WTC11 (cell line): ENCODE results near the gene C22orf23.

Source experiments
- ATF6 ChIP-seq: sonication (generic); formaldehyde crosslinking; IDR thresholded peaks from 2 replicates; pipeline ENCODE4 v1.8.1; 2023; ENCODE audit warnings: mild to moderate bottlenecking, missing genetic modification reagents
- CTCF ChIP-seq: fragments of 200-600 bp; IDR thresholded peaks from 2 replicates; pipeline ENCODE4 v1.8.0; 2022; ENCODE audit warnings: antibody characterized with exemption
- E2F4 ChIP-seq: sonication (generic); formaldehyde crosslinking; IDR thresholded peaks from 2 replicates; pipeline ENCODE4 v1.8.1; 2022; ENCODE audit warnings: low read depth, mild to moderate bottlenecking, moderate library complexity, missing genetic modification reagents, borderline replicate concordance
- E2F5 ChIP-seq: sonication (generic); formaldehyde crosslinking; IDR thresholded peaks from 2 replicates; pipeline ENCODE4 v1.8.1; 2022; ENCODE audit warnings: mild to moderate bottlenecking, moderate library complexity, missing genetic modification reagents
- ELF4 ChIP-seq: sonication (generic); formaldehyde crosslinking; IDR thresholded peaks from 2 replicates; pipeline ENCODE4 v1.8.1; 2022; ENCODE audit warnings: low read depth, mild to moderate bottlenecking, moderate library complexity, missing genetic modification reagents
- MLX ChIP-seq: sonication (generic); formaldehyde crosslinking; IDR thresholded peaks from 2 replicates; pipeline ENCODE4 v1.8.1; 2023; ENCODE audit warnings: mild to moderate bottlenecking, missing genetic modification reagents, moderate library complexity
- NFE2L1 ChIP-seq: sonication (generic); formaldehyde crosslinking; IDR thresholded peaks from 2 replicates; pipeline ENCODE4 v1.8.1; 2023; ENCODE audit warnings: missing genetic modification reagents
- NR2C2 ChIP-seq: sonication (generic); formaldehyde crosslinking; IDR thresholded peaks from 2 replicates; pipeline ENCODE4 v1.8.0; 2022; ENCODE audit warnings: mild to moderate bottlenecking, missing genetic modification reagents
- NR3C1 ChIP-seq: sonication (generic); formaldehyde crosslinking; conservative IDR thresholded peaks from 2 replicates; pipeline ENCODE4 v1.8.1; 2023; ENCODE audit warnings: low read depth, mild to moderate bottlenecking, missing genetic modification reagents
- PRDM15 ChIP-seq: sonication (generic); formaldehyde crosslinking; IDR thresholded peaks from 2 replicates; pipeline ENCODE4 v1.8.0; 2022; ENCODE audit warnings: missing genetic modification reagents
- RORB ChIP-seq: fragments of 250-450 bp; sonication (Bioruptor Pico); IDR thresholded peaks from 2 replicates; pipeline ENCODE4 v1.9.0; 2021; ENCODE audit warnings: mild to moderate bottlenecking
- SP1 ChIP-seq: sonication (generic); formaldehyde crosslinking; conservative IDR thresholded peaks from 2 replicates; pipeline ENCODE4 v1.8.1; 2022; ENCODE audit warnings: missing genetic modification reagents
- TCF7 ChIP-seq: sonication (generic); formaldehyde crosslinking; IDR thresholded peaks from 2 replicates; pipeline ENCODE4 v1.8.0; 2022; ENCODE audit warnings: mild to moderate bottlenecking, low read depth, missing genetic modification reagents, moderate library complexity
- USF2 ChIP-seq: sonication (generic); formaldehyde crosslinking; IDR thresholded peaks from 2 replicates; pipeline ENCODE4 v1.8.1; 2023; ENCODE audit warnings: mild to moderate bottlenecking, missing genetic modification reagents, moderate library complexity

- TF ChIP-seq CTCF = no peak
- TF ChIP-seq NFE2L1 = no peak
- no peak for TF ChIP-seq USF2 (CRISPR knock-in tag)
- TF ChIP-seq RORB (CRISPR knock-in tag) = no peak
- no peak for TF ChIP-seq NR3C1
- TF ChIP-seq PRDM15 (CRISPR knock-in tag) = no peak
- TF ChIP-seq NR2C2 (CRISPR knock-in tag) = no peak
- no peak for TF ChIP-seq MLX (CRISPR knock-in tag)
- no peak for TF ChIP-seq TCF7
- no peak for TF ChIP-seq E2F4 (CRISPR knock-in tag)
- no peak for TF ChIP-seq ATF6 (CRISPR knock-in tag)
- no peak for TF ChIP-seq SP1 (CRISPR knock-in tag)
- TF ChIP-seq E2F5 = no peak
- TF ChIP-seq ELF4 (CRISPR knock-in tag) = no peak
Observed at GRCh38 chr22:37975153-37975552, 21.8 kb upstream of the C22orf23 start.
